PFSK-1 (cell line): Measurements from ENCODE around the gene TMEM132D.

Experiments
- FOXP2 ChIP-seq: optimal IDR thresholded peaks from 2 replicates; pipeline ENCODE3; 2011; ENCODE audit warnings: borderline replicate concordance, control low read depth, inconsistent platforms; ENCODE audit not compliant: insufficient read depth; ENCODE audit errors: extremely low read length, extremely low read depth
- POLR2AphosphoS5 ChIP-seq: IDR thresholded peaks from 2 replicates; pipeline ENCODE4 v1.6.1; 2012; ENCODE audit warnings: low read depth, mild to moderate bottlenecking, control low read depth, low read length, moderate library complexity
- REST ChIP-seq, 2 experiments: IDR thresholded peaks; 2 replicates each; pipeline versions ENCODE4 v1.6.1 to v1.8.0; 2011 to 2012; ENCODE audit warnings: low read depth in 2 of 2, low read length in 2 of 2, control low read depth in 1 of 2, inconsistent platforms in 1 of 2, mild to moderate bottlenecking in 1 of 2, moderate library complexity in 1 of 2; ENCODE audit not compliant: insufficient read depth in 1 of 2
- SIN3A ChIP-seq: IDR thresholded peaks from 2 replicates; pipeline ENCODE4 v1.6.1; 2012; ENCODE audit warnings: mild to moderate bottlenecking, low read length, moderate library complexity, borderline replicate concordance; ENCODE audit not compliant: insufficient read depth
- TAF1 ChIP-seq: IDR thresholded peaks from 2 replicates; pipeline ENCODE4 v1.6.1; 2012; ENCODE audit warnings: low read length, control low read depth, borderline replicate concordance; ENCODE audit not compliant: insufficient read depth

TMEM132D gene

GRCh38 chr12:129900306-129900705 is 3.5 kb downstream of the TMEM132D start:
- TF ChIP-seq SIN3A (no peak), REST (IDR thresholded peaks at IDR 0.05; ENCODE audit: insufficient read depth in 1 of 2, low read depth in 2 of 2, low read length in 2 of 2) (no peak), POLR2AphosphoS5 (no peak), TAF1 (no peak), FOXP2 (no peak)

GRCh38 chr12:129893691-129894090 is 10.1 kb downstream of the TMEM132D start:
- TF ChIP-seq POLR2AphosphoS5: no peak
- TF ChIP-seq SIN3A: no peak
- TF ChIP-seq FOXP2: no peak
- no peak for TF ChIP-seq REST (IDR thresholded peaks at IDR 0.05; ENCODE audit: insufficient read depth in 1 of 2, low read depth in 2 of 2, low read length in 2 of 2)
- no peak for TF ChIP-seq TAF1

- TF ChIP-seq TAF1 (no peak), FOXP2 (no peak), REST (IDR thresholded peaks at IDR 0.05; ENCODE audit: insufficient read depth in 1 of 2, low read depth in 2 of 2, low read length in 2 of 2) (no peak), SIN3A (no peak), POLR2AphosphoS5 (no peak)
Measured at GRCh38 chr12:129887101-129887500, 16.7 kb downstream of the TMEM132D start.

- TF ChIP-seq TAF1 (no peak), POLR2AphosphoS5 (no peak), SIN3A (no peak), FOXP2 (no peak), REST (IDR thresholded peaks at IDR 0.05; ENCODE audit: insufficient read depth in 1 of 2, low read depth in 2 of 2, low read length in 2 of 2) (no peak)
Measured at GRCh38 chr12:129886541-129886940, 17.3 kb downstream of the TMEM132D start.

GRCh38 chr12:129885287-129885686 is 18.5 kb downstream of the TMEM132D start:
- TF ChIP-seq FOXP2 (no peak), POLR2AphosphoS5 (no peak), TAF1 (no peak), SIN3A (no peak), REST (IDR thresholded peaks at IDR 0.05; ENCODE audit: insufficient read depth in 1 of 2, low read depth in 2 of 2, low read length in 2 of 2) (no peak)
